ENCODE measurements around the gene IL1RAPL1.

GRCh38 chrX:29148511-29148910 lies 561.3 kb downstream of the IL1RAPL1 start:
- TF ChIP-seq ZNF274 (IDR thresholded peaks at IDR 0.05; ENCODE audit: low read depth, low read length): no peak
- no peak for TF ChIP-seq YY1 (IDR thresholded peaks at IDR 0.05; ENCODE audit: insufficient read depth, insufficient read length)

All from NT2/D1 (cell line).